Fibroblast of pulmonary artery (primary cell): Measurements from ENCODE around the gene SAMD1.

Source experiments
- DNase-seq: peaks from one replicate; pipeline ENCODE4 v3.0.0-alpha.2; 2010; ENCODE audit warnings: low read depth
- H3K4me3 ChIP-seq: replicated peaks from 2 replicates; pipeline ENCODE4 v1.5.1; 2011; ENCODE audit warnings: low read depth, mild to moderate bottlenecking, control low read depth, low read length, moderate library complexity
- CTCF ChIP-seq: IDR thresholded peaks from 2 replicates; pipeline ENCODE4 v1.5.1; 2011; ENCODE audit warnings: mild to moderate bottlenecking, control low read depth, low read length, inconsistent platforms; ENCODE audit errors: missing control alignments

SAMD1 gene

GRCh38 chr19:14114439-14114838 lies 23.9 kb upstream of the SAMD1 start:
- H3K4me3 ChIP-seq, result no peak overlapping the region
- DNase-seq, result no peak
- TF ChIP-seq CTCF, result no peak

GRCh38 chr19:14113762-14114414 lies 23.3 kb upstream of the SAMD1 start:
- peak; percentile 28 for TF ChIP-seq CTCF
- no peak for DNase-seq
- H3K4me3 ChIP-seq, result no peak overlapping the region

- no peak overlapping the region for H3K4me3 ChIP-seq
- TF ChIP-seq CTCF, result no peak
- no peak for DNase-seq
These were observed 22.3 kb upstream of the SAMD1 start for GRCh38 chr19:14112809-14113385.

GRCh38 chr19:14112051-14112808 lies 21.7 kb upstream of the SAMD1 start:
- no peak for TF ChIP-seq CTCF
- DNase-seq, result no peak
- H3K4me3 ChIP-seq, result no peak overlapping the region

- H3K4me3 ChIP-seq, result no peak overlapping the region
- TF ChIP-seq CTCF, result no peak
- no peak for DNase-seq
These were observed 20.9 kb upstream of the SAMD1 start for GRCh38 chr19:14111486-14111885.

- H3K4me3 ChIP-seq, result no peak overlapping the region
- no peak for DNase-seq
- TF ChIP-seq CTCF, result no peak
These were observed 20.1 kb upstream of the SAMD1 start for GRCh38 chr19:14110650-14111049.
